ENCODE results near the gene TMX4.

GRCh38 chr20:7930343-7930742, 89.2 kb downstream of the TMX4 start:
- TF ChIP-seq POLR2AphosphoS5 (IDR thresholded peaks at IDR 0.05), result no peak
- no peak for TF ChIP-seq CTCF (IDR thresholded peaks at IDR 0.05)

Measured in suprapubic skin (tissue), 3 donors.